Left lung (tissue), 10 donors: Measurements from ENCODE around the gene PAQR6. TPM values are rescaled to one million over a fixed set of nuclear protein-coding genes. Genes with fewer than 3 reads are reported as not detected.

Experiments used
- ATAC-seq: fragments of 200-7000 bp; cut with Tn5 transposase; one replicate; pipeline ENCODE4 v1.9.1; 2020; ENCODE audit warnings: moderate library complexity
- DNase-seq, 4 donors: peaks; one replicate each; pipeline ENCODE4 v3.0.0-alpha.2; 2013 to 2020
- H3K27ac ChIP-seq, 2 donors: fragments of 200-600 bp; sonication (generic) in 1 of 2; one replicate each; pipeline versions ENCODE4 v1.5.0 to v1.8.0; 2020 to 2021
- H3K27me3 ChIP-seq, 2 donors: fragments of 200-600 bp; sonication (generic) in 1 of 2; one replicate each; pipeline versions ENCODE4 v1.5.0 to v1.8.0; 2020 to 2021
- H3K36me3 ChIP-seq, 2 donors: fragments of 200-600 bp; sonication (generic) in 1 of 2; one replicate each; pipeline versions ENCODE4 v1.5.0 to v1.8.0; 2020 to 2021
- H3K4me1 ChIP-seq, 2 donors: fragments of 200-600 bp; one replicate each; pipeline ENCODE4 v1.8.0; 2021
- H3K4me3 ChIP-seq, 2 donors: fragments of 200-600 bp; sonication (generic) in 1 of 2; one replicate each; pipeline versions ENCODE4 v1.5.0 to v1.8.0; 2020 to 2021; ENCODE audit warnings: mild to moderate bottlenecking in 1 of 2
- H3K9me3 ChIP-seq, 2 donors: fragments of 200-600 bp; sonication (generic) in 1 of 2; one replicate each; pipeline versions ENCODE4 v1.5.0 to v1.8.0; 2020 to 2021
- intact Hi-C, 2 donors: fragments of 100-400 bp; cut with DNase I; formaldehyde crosslinking; loops; one replicate each; pipeline versions ENCODE4 v1.11.2 to v1.14.2; 2022
- polyA plus RNA-seq, 6 donors: library from polyadenylated mRNA; unstranded; fragments of 120-200 nt; gene quantifications; one replicate each; pipeline ENCODE4 v1.2.1, GENCODE V29; 2013; ENCODE audit not compliant: insufficient read length in 6 of 6
- total RNA-seq, 2 donors: library from RNA; stranded (reverse); fragmentation: NEBNext Ultra II Directional; extraction: Animal tissue kit (Norgen Biotek cat#: 25700); gene quantifications; one replicate each; pipeline ENCODE4 v1.2.1, GENCODE V29; 2021
- TF ChIP-seq, protein P1 (sequence below), 2 donors: fragments of 200-600 bp; sonication (generic) in 1 of 2; IDR thresholded peaks; one replicate each; pipeline versions ENCODE4 v1.5.0 to v1.8.0; 2021; ENCODE audit warnings: antibody characterized with exemption in 2 of 2
- donor health status: DM: no; HTN: yes; CAD: no.
- donor health status: DM: no; HTN: no; CAD: no.

Gene PAQR6
- total and polyA plus RNA-seq, 8 donors, result 1.4 to 4.0 (median 3.0) TPM

DNA sequence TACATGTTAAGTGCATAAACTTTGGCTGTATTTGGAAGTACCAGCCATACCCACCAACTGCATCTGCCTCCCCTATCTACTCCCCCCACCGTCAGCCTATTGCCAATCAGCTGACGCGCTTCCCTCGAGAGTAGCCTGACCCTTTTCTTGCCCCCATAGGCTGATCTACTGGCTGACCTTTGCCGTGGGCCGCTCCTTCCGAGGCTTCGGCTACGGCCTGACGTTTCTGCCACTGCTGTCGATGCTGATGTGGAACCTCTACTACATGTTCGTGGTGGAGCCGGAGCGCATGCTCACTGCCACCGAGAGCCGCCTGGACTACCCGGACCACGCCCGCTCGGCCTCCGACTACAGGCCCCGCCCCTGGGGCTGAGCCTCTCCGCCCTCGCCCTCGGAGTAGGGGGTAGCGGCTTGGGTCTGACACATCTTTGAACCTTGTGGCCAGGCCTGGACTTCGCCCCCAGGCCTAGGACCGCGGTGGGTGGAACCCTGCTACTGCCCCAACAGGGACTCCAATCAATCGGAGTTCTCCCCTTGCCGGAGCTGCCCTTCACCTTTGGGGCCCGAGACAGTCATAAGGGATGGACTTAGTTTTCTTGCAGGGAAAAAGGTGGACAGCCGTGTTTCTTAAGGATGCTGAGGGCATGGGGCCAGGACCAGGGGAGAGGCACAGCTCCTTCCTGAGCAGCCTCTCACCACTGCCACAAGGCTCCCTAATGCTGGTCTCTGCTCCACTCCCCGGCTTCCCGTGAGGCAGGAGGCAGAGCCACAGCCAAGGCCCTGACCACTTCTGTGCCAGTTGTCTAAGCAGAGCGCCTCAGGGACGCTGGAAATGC, 43.6 kb upstream of the PAQR6 start:
- intact Hi-C loops, result no loop called here
- no peaks in the 10 kb centered on the region for H3K27me3 ChIP-seq
- H3K36me3 ChIP-seq, result peaks cover 0 to 21% of the 10 kb centered on the region in 2 donors
- H3K4me3 ChIP-seq, result peak overlapping the region; percentile 29 to 36
- TF ChIP-seq, protein P1, sequence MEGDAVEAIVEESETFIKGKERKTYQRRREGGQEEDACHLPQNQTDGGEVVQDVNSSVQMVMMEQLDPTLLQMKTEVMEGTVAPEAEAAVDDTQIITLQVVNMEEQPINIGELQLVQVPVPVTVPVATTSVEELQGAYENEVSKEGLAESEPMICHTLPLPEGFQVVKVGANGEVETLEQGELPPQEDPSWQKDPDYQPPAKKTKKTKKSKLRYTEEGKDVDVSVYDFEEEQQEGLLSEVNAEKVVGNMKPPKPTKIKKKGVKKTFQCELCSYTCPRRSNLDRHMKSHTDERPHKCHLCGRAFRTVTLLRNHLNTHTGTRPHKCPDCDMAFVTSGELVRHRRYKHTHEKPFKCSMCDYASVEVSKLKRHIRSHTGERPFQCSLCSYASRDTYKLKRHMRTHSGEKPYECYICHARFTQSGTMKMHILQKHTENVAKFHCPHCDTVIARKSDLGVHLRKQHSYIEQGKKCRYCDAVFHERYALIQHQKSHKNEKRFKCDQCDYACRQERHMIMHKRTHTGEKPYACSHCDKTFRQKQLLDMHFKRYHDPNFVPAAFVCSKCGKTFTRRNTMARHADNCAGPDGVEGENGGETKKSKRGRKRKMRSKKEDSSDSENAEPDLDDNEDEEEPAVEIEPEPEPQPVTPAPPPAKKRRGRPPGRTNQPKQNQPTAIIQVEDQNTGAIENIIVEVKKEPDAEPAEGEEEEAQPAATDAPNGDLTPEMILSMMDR (IDR thresholded peaks at IDR 0.05), result no peak
- ATAC-seq, result peak; percentile 97
- peak overlapping the region; percentile 48 to 82 for H3K27ac ChIP-seq
- peak; percentile 58 to 96 (median 88) for DNase-seq
- peaks cover 15 to 36% of the 10 kb centered on the region in 2 donors for H3K4me1 ChIP-seq
- no peaks in the 10 kb centered on the region for H3K9me3 ChIP-seq

DNA sequence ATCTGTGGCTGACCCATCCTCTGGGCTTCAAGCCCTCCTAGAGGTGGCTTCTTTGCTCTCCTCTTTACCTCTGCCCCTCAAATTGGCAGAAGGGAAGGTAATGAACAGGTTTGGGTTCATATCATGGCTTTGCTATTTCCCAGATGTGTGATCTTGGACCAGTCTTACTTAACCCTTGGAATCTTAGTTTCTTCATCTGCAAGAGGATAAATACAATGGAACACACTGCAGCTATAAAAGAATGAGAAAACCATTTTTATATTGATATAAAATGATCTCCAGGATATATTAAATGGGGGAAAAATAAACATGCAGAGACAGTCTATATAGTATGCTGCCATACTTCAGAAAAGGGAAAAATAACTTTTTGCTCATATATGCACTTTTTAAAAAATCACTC, 42.0 kb upstream of the PAQR6 start:
- TF ChIP-seq, protein P1 (IDR thresholded peaks at IDR 0.05), result no peak
- ATAC-seq, result no peak
- intact Hi-C loops, result no loop called here
- Histone ChIP-seq H3K27ac (no peak overlapping the region), H3K9me3 (no peaks in the 10 kb centered on the region), H3K4me1 (peaks cover 13 to 33% of the 10 kb centered on the region in 2 donors), H3K36me3 (peaks cover 0 to 33% of the 10 kb centered on the region in 2 donors), H3K4me3 (no peak overlapping the region), H3K27me3 (no peaks in the 10 kb centered on the region)
- DNase-seq, result no peak

DNA sequence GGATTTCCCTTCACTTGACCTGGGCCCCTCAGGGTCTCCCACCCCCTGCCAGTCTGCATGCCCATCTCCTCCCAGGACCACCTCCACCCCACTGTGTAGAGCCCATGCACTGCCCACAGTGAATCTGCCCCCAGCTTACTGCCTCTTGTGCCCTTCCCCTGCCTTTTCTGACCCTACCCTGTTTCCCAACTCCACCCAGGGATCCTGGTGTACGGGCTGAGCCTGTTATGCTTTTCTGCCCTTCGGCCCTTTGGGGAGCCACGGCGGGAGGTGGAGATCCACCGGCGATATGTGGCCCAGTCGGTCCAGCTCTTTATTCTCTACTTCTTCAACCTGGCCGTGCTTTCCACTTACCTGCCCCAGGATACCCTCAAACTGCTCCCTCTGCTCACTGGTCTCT, 38.2 kb upstream of the PAQR6 start:
- H3K27me3 ChIP-seq, result no peaks in the 10 kb centered on the region
- no peak overlapping the region for H3K27ac ChIP-seq
- H3K4me1 ChIP-seq, result peaks cover 20 to 31% of the 10 kb centered on the region in 2 donors
- no peak for DNase-seq
- TF ChIP-seq, protein P1 (IDR thresholded peaks at IDR 0.05), result no peak
- H3K36me3 ChIP-seq, result peaks cover 0 to 19% of the 10 kb centered on the region in 2 donors
- intact Hi-C loops, result no loop called here
- no peak overlapping the region for H3K4me3 ChIP-seq
- H3K9me3 ChIP-seq, result no peaks in the 10 kb centered on the region
- ATAC-seq, result no peak

DNA sequence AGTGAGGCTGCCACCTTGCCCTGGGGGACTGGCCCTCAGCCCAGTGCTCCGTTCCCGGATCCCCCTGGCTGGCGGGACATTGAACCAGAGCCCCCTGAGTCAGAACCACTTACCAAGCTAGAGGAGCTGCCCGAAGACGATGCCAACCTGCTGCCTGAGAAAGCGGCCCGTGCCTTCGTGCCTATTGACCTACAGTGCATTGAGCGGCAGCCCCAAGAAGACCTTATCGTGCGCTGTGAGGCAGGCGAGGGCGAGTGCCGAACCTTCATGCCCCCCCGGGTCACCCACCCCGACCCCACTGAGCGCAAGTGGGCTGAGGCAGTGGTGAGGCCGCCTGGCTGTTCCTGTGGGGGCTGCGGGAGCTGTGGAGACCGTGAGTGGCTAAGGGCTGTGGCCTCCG, 37.6 kb upstream of the PAQR6 start:
- H3K9me3 ChIP-seq, result no peaks in the 10 kb centered on the region
- TF ChIP-seq, protein P1 (IDR thresholded peaks at IDR 0.05), result no peak
- H3K4me1 ChIP-seq, result peaks cover 16 to 32% of the 10 kb centered on the region in 2 donors
- no peaks in the 10 kb centered on the region for H3K27me3 ChIP-seq
- DNase-seq (no peak), ATAC-seq (no peak)
- peaks cover 0 to 19% of the 10 kb centered on the region in 2 donors for H3K36me3 ChIP-seq
- H3K4me3 ChIP-seq, result no peak overlapping the region
- no peak overlapping the region for H3K27ac ChIP-seq
- intact Hi-C loops, result no loop called here

DNA sequence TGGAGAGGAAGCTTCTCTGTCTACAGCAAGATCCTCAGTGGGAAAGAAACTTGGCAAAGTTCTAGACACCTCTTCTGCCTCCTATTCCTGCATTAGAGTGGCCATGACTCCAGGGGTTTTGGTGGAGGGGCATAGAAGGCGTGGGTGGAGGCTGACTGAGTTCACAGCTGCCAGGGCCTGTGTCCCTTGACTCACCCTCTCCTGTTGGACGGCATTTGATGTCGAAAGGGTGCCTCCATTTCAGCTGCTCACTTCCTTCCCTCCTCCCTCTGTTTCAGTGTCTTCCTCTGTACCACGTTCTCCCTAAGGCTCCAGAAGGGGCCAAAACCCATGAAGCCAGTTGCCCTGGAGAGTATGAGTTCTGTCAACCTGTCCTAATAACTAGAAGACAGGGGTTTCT, 36.9 kb upstream of the PAQR6 start:
- DNase-seq, result no peak
- TF ChIP-seq, protein P1 (IDR thresholded peaks at IDR 0.05), result no peak
- intact Hi-C loops, result no loop called here
- H3K9me3 ChIP-seq, result no peaks in the 10 kb centered on the region
- H3K27me3 ChIP-seq, result no peaks in the 10 kb centered on the region
- H3K36me3 ChIP-seq, result peaks cover 0 to 19% of the 10 kb centered on the region in 2 donors
- no peak overlapping the region for H3K27ac ChIP-seq
- no peak overlapping the region for H3K4me3 ChIP-seq
- no peak for ATAC-seq
- H3K4me1 ChIP-seq, result peaks cover 16 to 36% of the 10 kb centered on the region in 2 donors
